Mucosa of rectum (tissue), 2 donors: ENCODE measurements around the gene ALCAM.

ENCODE experiments used
- H3K27ac ChIP-seq, 2 donors: one replicate each; pipeline ENCODE4 v1.7.0; 2013; ENCODE audit warnings: inconsistent platforms in 2 of 2, low read depth in 2 of 2, low read length in 2 of 2
- H3K27me3 ChIP-seq, 2 donors: one replicate each; pipeline ENCODE4 v1.7.0; 2013; ENCODE audit warnings: low read length in 2 of 2; ENCODE audit not compliant: control insufficient read depth in 2 of 2, insufficient read depth in 2 of 2
- H3K36me3 ChIP-seq, 2 donors: one replicate each; pipeline ENCODE4 v1.7.0; 2013; ENCODE audit warnings: low read length in 2 of 2; ENCODE audit not compliant: control insufficient read depth in 2 of 2, insufficient read depth in 2 of 2
- H3K4me1 ChIP-seq, 2 donors: one replicate each; pipeline ENCODE4 v1.7.0; 2013; ENCODE audit warnings: low read length in 2 of 2, mild to moderate bottlenecking in 1 of 2; ENCODE audit not compliant: control insufficient read depth in 2 of 2, insufficient read depth in 2 of 2
- H3K4me3 ChIP-seq, 2 donors: one replicate each; pipeline ENCODE4 v1.7.0; 2013; ENCODE audit warnings: low read length in 2 of 2
- H3K9ac ChIP-seq, 2 donors: one replicate each; pipeline ENCODE4 v1.7.0; 2013; ENCODE audit warnings: low read length in 2 of 2, low read depth in 1 of 2, mild to moderate bottlenecking in 1 of 2
- H3K9me3 ChIP-seq, 2 donors: one replicate each; pipeline ENCODE4 v1.7.0; 2013; ENCODE audit warnings: low read length in 2 of 2; ENCODE audit not compliant: control insufficient read depth in 2 of 2
- donor health status: healthy.
- donor health status: Normal muscosa, but diverticular disease.

Gene ALCAM

GRCh38 chr3:105614288-105615030 is 247.8 kb downstream of the ALCAM start:
- H3K27ac ChIP-seq: no peak overlapping the region
- no peaks in the 10 kb centered on the region for H3K27me3 ChIP-seq
- H3K9ac ChIP-seq: no peak overlapping the region
- peaks cover 0 to 3% of the 10 kb centered on the region in 2 donors for H3K4me1 ChIP-seq
- H3K36me3 ChIP-seq: no peaks in the 10 kb centered on the region
- no peak overlapping the region for H3K4me3 ChIP-seq
- H3K9me3 ChIP-seq: no peaks in the 10 kb centered on the region

GRCh38 chr3:105615814-105616213 is 249.1 kb downstream of the ALCAM start:
- H3K27me3 ChIP-seq: no peaks in the 10 kb centered on the region
- no peak overlapping the region for H3K27ac ChIP-seq
- no peaks in the 10 kb centered on the region for H3K9me3 ChIP-seq
- no peaks in the 10 kb centered on the region for H3K36me3 ChIP-seq
- H3K4me1 ChIP-seq: peaks cover 0 to 3% of the 10 kb centered on the region in 2 donors
- no peak overlapping the region for H3K9ac ChIP-seq
- H3K4me3 ChIP-seq: no peak overlapping the region

DNA sequence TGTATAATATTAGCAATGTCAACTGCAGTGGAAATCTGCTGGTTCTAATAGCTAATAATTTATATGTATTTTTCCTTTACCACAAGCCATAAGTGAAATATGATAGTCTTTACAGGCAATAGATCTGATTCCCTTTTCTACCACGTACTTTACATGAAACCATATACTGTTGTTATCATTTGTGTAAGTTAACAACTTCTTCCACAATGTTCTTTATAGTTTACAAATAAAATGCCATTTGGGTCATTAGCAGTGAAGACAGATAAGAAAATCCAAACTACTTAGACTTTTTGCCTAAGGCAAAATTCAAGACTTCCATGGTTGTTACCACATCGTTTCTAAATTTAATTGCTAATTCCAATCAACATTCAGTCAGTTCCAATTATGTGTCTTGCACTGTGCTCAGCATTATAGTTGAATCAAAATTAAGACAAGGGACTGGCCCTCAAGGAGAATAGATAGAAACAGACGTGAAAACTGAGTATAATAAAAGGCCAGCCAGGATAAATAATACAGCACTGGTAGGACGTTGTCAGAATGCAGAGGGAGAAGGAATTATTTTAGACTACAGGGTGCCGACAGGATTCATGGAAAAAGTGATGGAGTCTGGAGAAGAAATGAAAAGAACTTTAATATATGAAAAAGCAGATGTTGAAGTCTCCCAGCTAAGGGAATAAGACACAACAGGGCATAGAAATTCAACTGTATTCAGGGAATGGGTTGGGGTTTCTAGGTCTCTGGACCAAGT is 249.8 kb downstream of the ALCAM start:
- H3K27ac ChIP-seq: no peak overlapping the region
- no peaks in the 10 kb centered on the region for H3K27me3 ChIP-seq
- no peak overlapping the region for H3K4me3 ChIP-seq
- H3K4me1 ChIP-seq: peaks cover 0 to 3% of the 10 kb centered on the region in 2 donors
- no peaks in the 10 kb centered on the region for H3K9me3 ChIP-seq
- no peaks in the 10 kb centered on the region for H3K36me3 ChIP-seq
- no peak overlapping the region for H3K9ac ChIP-seq

- Histone ChIP-seq H3K4me1 (no peaks in the 10 kb centered on the region), H3K9me3 (no peaks in the 10 kb centered on the region), H3K4me3 (no peak overlapping the region), H3K36me3 (no peaks in the 10 kb centered on the region), H3K9ac (no peak overlapping the region), H3K27ac (no peak overlapping the region), H3K27me3 (no peaks in the 10 kb centered on the region)
These were observed 251.8 kb downstream of the ALCAM start for GRCh38 chr3:105618556-105618955.

DNA sequence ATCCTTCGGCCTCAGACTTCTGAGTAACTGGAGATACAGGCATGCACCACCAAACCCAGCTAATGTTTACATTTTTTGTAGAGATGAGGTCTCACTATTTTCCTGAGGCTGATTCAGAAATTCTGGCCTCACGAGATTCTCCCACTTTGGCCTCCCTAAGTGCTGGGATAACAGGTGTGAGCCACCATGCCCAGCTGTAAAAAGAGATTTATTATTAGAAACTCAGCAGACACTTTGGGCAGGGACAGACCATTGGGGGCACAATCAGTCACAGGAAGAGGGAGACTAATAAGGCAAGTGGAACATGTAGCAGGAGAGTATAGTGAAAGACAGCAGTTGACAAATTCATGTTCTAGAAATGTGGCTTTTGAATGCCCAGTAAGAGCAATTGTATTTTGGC is 252.9 kb downstream of the ALCAM start:
- H3K27me3 ChIP-seq: no peaks in the 10 kb centered on the region
- no peak overlapping the region for H3K27ac ChIP-seq
- no peaks in the 10 kb centered on the region for H3K36me3 ChIP-seq
- no peaks in the 10 kb centered on the region for H3K9me3 ChIP-seq
- no peaks in the 10 kb centered on the region for H3K4me1 ChIP-seq
- H3K4me3 ChIP-seq: no peak overlapping the region
- no peak overlapping the region for H3K9ac ChIP-seq

DNA sequence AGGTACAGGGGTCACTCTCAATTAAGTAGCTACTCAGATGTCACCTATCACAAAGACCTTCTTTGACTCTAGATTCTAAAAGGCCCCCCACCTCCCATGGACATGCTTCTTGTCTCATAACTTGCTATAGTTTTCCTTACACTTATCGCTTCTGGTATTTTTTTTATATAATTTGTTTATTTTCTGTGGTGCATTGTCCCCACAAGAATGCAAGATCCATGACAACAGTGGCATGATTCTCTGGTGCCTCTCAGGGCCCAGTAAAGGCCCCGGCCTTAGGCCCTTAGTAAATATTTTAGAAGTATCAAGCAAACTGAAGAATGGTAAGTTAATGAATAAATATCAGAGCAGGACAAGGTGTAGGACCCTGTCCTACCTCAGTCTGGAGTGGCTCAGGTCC is 253.5 kb downstream of the ALCAM start:
- Histone ChIP-seq H3K4me3 (no peak overlapping the region), H3K27ac (no peak overlapping the region), H3K9me3 (no peaks in the 10 kb centered on the region), H3K4me1 (no peaks in the 10 kb centered on the region), H3K9ac (no peak overlapping the region), H3K36me3 (no peaks in the 10 kb centered on the region), H3K27me3 (no peaks in the 10 kb centered on the region)

DNA sequence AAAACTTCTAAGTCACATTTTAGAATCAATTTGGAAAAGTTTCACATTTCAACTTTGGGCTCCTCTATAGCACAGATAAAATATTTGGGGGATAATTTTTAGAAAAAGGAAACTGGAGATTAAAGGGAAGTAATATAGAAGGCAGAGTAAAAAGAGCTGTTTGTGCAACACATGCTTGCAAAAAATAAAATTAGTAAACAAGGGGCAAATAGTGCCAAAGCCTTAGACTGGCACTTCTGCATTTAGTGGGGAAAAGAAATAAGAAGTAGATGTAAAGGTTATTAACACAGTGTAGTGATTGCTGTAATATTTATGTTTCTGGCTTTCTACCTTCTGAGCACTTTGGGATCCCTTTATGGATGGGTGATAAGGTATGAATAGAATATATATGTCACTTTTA is 255.5 kb downstream of the ALCAM start:
- Histone ChIP-seq H3K27ac (no peak overlapping the region), H3K4me3 (no peak overlapping the region), H3K9ac (no peak overlapping the region), H3K9me3 (no peaks in the 10 kb centered on the region), H3K4me1 (no peaks in the 10 kb centered on the region), H3K27me3 (no peaks in the 10 kb centered on the region), H3K36me3 (no peaks in the 10 kb centered on the region)
